Measurements from ENCODE around the gene RXYLT1. TPM values are rescaled to one million over a fixed set of nuclear protein-coding genes. Genes with fewer than 3 reads are reported as not detected.

Gene RXYLT1
- total and polyA plus RNA-seq, 2 donors (not counting 1 experiment from before 2014, with no cell fraction given): 13.2 to 19.6 TPM

- DNase-seq (ENCODE audit: low read depth in 2 of 2): no peak
- Histone ChIP-seq H3K79me2 (ENCODE audit: control insufficient read depth, insufficient read depth, low read length) (no peaks in the 10 kb centered on the region), H3K27ac (ENCODE audit: insufficient read depth, low read length) (no peak overlapping the region), H3K4me3 (replicated peaks in 1 of 4; ENCODE audit: control extremely low read depth in 1 of 4, insufficient read depth in 1 of 4, low read depth in 3 of 4, low read length in 4 of 4) (no peak overlapping the region), H2AFZ (ENCODE audit: low read length) (no peak overlapping the region), H3K36me3 (ENCODE audit: control insufficient read depth, insufficient read depth, low read length) (no peaks in the 10 kb centered on the region), H4K20me1 (ENCODE audit: control insufficient read depth, extremely low read depth, insufficient read depth, low read length) (no peaks in the 10 kb centered on the region), H3K9ac (ENCODE audit: insufficient read depth, low read length) (no peak overlapping the region), H3K27me3 (ENCODE audit: control insufficient read depth, insufficient read depth, low read length) (no peaks in the 10 kb centered on the region), H3K9me3 (ENCODE audit: control insufficient read depth, insufficient read depth, low read depth, low read length) (no peaks in the 10 kb centered on the region), H3K4me2 (ENCODE audit: extremely low read depth, insufficient read depth, low read length) (no peak overlapping the region), H3K4me1 (ENCODE audit: control insufficient read depth, extremely low read depth, insufficient read depth, low read length) (no peaks in the 10 kb centered on the region)
- TF ChIP-seq EZH2 (IDR thresholded peaks at IDR 0.05; ENCODE audit: low read length, missing control alignments) (no peak), CTCF (conservative IDR thresholded peaks at IDR 0.05 in 1 of 2, IDR thresholded peaks at IDR 0.05 in 1 of 2; ENCODE audit: low read depth in 1 of 2, low read length in 2 of 2) (no peak)
Measured at GRCh38 chr12:63811755-63812154, 32.0 kb downstream of the RXYLT1 start.

- no peak overlapping the region for H3K27ac ChIP-seq (ENCODE audit: insufficient read depth, low read length)
- H2AFZ ChIP-seq (ENCODE audit: low read length): no peak overlapping the region
- no peak overlapping the region for H3K9ac ChIP-seq (ENCODE audit: insufficient read depth, low read length)
- no peaks in the 10 kb centered on the region for H3K4me1 ChIP-seq (ENCODE audit: control insufficient read depth, extremely low read depth, insufficient read depth, low read length)
- H3K36me3 ChIP-seq (ENCODE audit: control insufficient read depth, insufficient read depth, low read length): no peaks in the 10 kb centered on the region
- H3K4me3 ChIP-seq (replicated peaks in 1 of 4; ENCODE audit: control extremely low read depth in 1 of 4, insufficient read depth in 1 of 4, low read depth in 3 of 4, low read length in 4 of 4): no peak overlapping the region
- TF ChIP-seq EZH2 (IDR thresholded peaks at IDR 0.05; ENCODE audit: low read length, missing control alignments) (no peak), CTCF (conservative IDR thresholded peaks at IDR 0.05 in 1 of 2, IDR thresholded peaks at IDR 0.05 in 1 of 2; ENCODE audit: low read depth in 1 of 2, low read length in 2 of 2) (no peak)
- DNase-seq (ENCODE audit: low read depth in 2 of 2): no peak
- H3K79me2 ChIP-seq (ENCODE audit: control insufficient read depth, insufficient read depth, low read length): no peaks in the 10 kb centered on the region
- no peaks in the 10 kb centered on the region for H3K27me3 ChIP-seq (ENCODE audit: control insufficient read depth, insufficient read depth, low read length)
- H3K9me3 ChIP-seq (ENCODE audit: control insufficient read depth, insufficient read depth, low read depth, low read length): no peaks in the 10 kb centered on the region
- no peak overlapping the region for H3K4me2 ChIP-seq (ENCODE audit: extremely low read depth, insufficient read depth, low read length)
- H4K20me1 ChIP-seq (ENCODE audit: control insufficient read depth, extremely low read depth, insufficient read depth, low read length): no peaks in the 10 kb centered on the region
Measured at GRCh38 chr12:63814146-63814772, 34.5 kb downstream of the RXYLT1 start.

- Histone ChIP-seq H3K4me3 (replicated peaks in 1 of 4; ENCODE audit: control extremely low read depth in 1 of 4, insufficient read depth in 1 of 4, low read depth in 3 of 4, low read length in 4 of 4) (no peak overlapping the region), H3K27ac (ENCODE audit: insufficient read depth, low read length) (no peak overlapping the region), H3K4me2 (ENCODE audit: extremely low read depth, insufficient read depth, low read length) (no peak overlapping the region), H3K4me1 (ENCODE audit: control insufficient read depth, extremely low read depth, insufficient read depth, low read length) (no peaks in the 10 kb centered on the region), H3K9me3 (ENCODE audit: control insufficient read depth, insufficient read depth, low read depth, low read length) (no peaks in the 10 kb centered on the region), H3K27me3 (ENCODE audit: control insufficient read depth, insufficient read depth, low read length) (no peaks in the 10 kb centered on the region), H3K79me2 (ENCODE audit: control insufficient read depth, insufficient read depth, low read length) (no peaks in the 10 kb centered on the region), H3K36me3 (ENCODE audit: control insufficient read depth, insufficient read depth, low read length) (no peaks in the 10 kb centered on the region), H2AFZ (ENCODE audit: low read length) (no peak overlapping the region), H4K20me1 (ENCODE audit: control insufficient read depth, extremely low read depth, insufficient read depth, low read length) (no peaks in the 10 kb centered on the region), H3K9ac (ENCODE audit: insufficient read depth, low read length) (no peak overlapping the region)
- TF ChIP-seq CTCF (conservative IDR thresholded peaks at IDR 0.05 in 1 of 2, IDR thresholded peaks at IDR 0.05 in 1 of 2; ENCODE audit: low read depth in 1 of 2, low read length in 2 of 2) (no peak), EZH2 (IDR thresholded peaks at IDR 0.05; ENCODE audit: low read length, missing control alignments) (no peak)
- no peak for DNase-seq (ENCODE audit: low read depth in 2 of 2)
Measured at GRCh38 chr12:63815482-63815852, 35.8 kb downstream of the RXYLT1 start.

Data from fibroblast of lung (primary cell).